Measurements from ENCODE around the gene ZNF423. TPM values are rescaled to one million over a fixed set of nuclear protein-coding genes. Genes with fewer than 3 reads are reported as not detected.

The ZNF423 gene
- total and polyA plus RNA-seq, 9 of the 15 experiments (the other 6 are each of a cell fraction or from before 2014, with no cell fraction given), result not detected

- 2% methylated on average over 3 of the region's 3 CpGs for WGBS (ENCODE audit: insufficient coverage, low coverage, missing lambda C conversion rate)
- no peak for FAIRE-seq
Observed at GRCh38 chr16:49554681-49555080, 301.2 kb downstream of the ZNF423 start.

More at GRCh38 chr16:49554681-49555080, 301.2 kb downstream of the ZNF423 start:
- H3K79me2 ChIP-seq (ENCODE audit: control insufficient read depth, insufficient read depth, low read length), result no peaks in the 10 kb centered on the region
- ChIA-PET CTCF (ENCODE audit: low intra/inter-chr PET ratio) (no interaction called here), POLR2A (interaction anchor here (0.6 to 1.0 kb wide), 3 partner anchors 19 to 47 kb away, joined by 3 to 4 read pairs (median 4); no protein-coding TSS in a partner anchor)
- no TSS peak for BruUV-seq (replicated peaks)
- no peak overlapping the region for H3K4me3 ChIP-seq
- H3K9me1 ChIP-seq (ENCODE audit: control insufficient read depth, insufficient read depth, low read length), result no peaks in the 10 kb centered on the region
- no peak overlapping the region for H2AFZ ChIP-seq (ENCODE audit: low read depth, low read length)
- ATAC-seq (no peak), DNase-seq (ENCODE audit: extremely low read depth in 1 of 4, low spot score in 3 of 4) (no peak)
- peaks cover 8% of the 10 kb centered on the region; the same call in 1 of the 2 replicates for H4K20me1 ChIP-seq (replicated peaks; ENCODE audit: control insufficient read depth, insufficient read depth, low read length)
- H3K27ac ChIP-seq (ENCODE audit: extremely low read depth, low read depth, low read length), result no peak overlapping the region
- intact Hi-C loops (cut with micrococcal nuclease), result no loop called here
- H3K36me3 ChIP-seq (ENCODE audit: control insufficient read depth, insufficient read depth, low read length), result no peaks in the 10 kb centered on the region
- H3K27me3 ChIP-seq (ENCODE audit: control insufficient read depth in 2 of 2, insufficient read depth in 2 of 2, low read length in 2 of 2), result peaks cover 0 to 14% of the 10 kb centered on the region in 2 experiments; a peak in 3 of 5 replicates
- no peak for TF ChIP-seq SREBF1 (IDR thresholded peaks at IDR 0.05; ENCODE audit: borderline replicate concordance, low read depth, low read length)
- TF ChIP-seq MAX (CRISPR knock-in tag; IDR thresholded peaks at IDR 0.05), result no peak
- no peak for TF ChIP-seq KAT2B (IDR thresholded peaks at IDR 0.05; ENCODE audit: low read depth, low read length)
- TF ChIP-seq STAT5A (IDR thresholded peaks at IDR 0.05; ENCODE audit: borderline replicate concordance, low read length), result no peak
- no peak for TF ChIP-seq DACH1 (IDR thresholded peaks at IDR 0.05; ENCODE audit: partially characterized antibody)
- no peak for TF ChIP-seq PURB (CRISPR knock-in tag; IDR thresholded peaks at IDR 0.05; ENCODE audit: low read depth)
- no peak for TF ChIP-seq PHB (CRISPR knock-in tag; IDR thresholded peaks at IDR 0.05)
- TF ChIP-seq ZNF830 (CRISPR knock-in tag; IDR thresholded peaks at IDR 0.05), result no peak
- TF ChIP-seq SLC30A9 (CRISPR knock-in tag; IDR thresholded peaks at IDR 0.05), result no peak
- no peak for TF ChIP-seq PPARD (CRISPR knock-in tag; IDR thresholded peaks at IDR 0.05)
- TF ChIP-seq NCOA1 (IDR thresholded peaks at IDR 0.05; ENCODE audit: low read depth), result no peak
- TF ChIP-seq, protein P1, sequence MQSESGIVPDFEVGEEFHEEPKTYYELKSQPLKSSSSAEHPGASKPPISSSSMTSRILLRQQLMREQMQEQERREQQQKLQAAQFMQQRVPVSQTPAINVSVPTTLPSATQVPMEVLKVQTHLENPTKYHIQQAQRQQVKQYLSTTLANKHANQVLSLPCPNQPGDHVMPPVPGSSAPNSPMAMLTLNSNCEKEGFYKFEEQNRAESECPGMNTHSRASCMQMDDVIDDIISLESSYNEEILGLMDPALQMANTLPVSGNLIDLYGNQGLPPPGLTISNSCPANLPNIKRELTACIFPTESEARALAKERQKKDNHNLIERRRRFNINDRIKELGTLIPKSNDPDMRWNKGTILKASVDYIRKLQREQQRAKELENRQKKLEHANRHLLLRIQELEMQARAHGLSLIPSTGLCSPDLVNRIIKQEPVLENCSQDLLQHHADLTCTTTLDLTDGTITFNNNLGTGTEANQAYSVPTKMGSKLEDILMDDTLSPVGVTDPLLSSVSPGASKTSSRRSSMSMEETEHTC (IDR thresholded peaks at IDR 0.05), result no peak
- TF ChIP-seq ZNF79 (CRISPR knock-in tag; IDR thresholded peaks at IDR 0.05; ENCODE audit: low read depth), result no peak
- no peak for TF ChIP-seq ZNF239 (CRISPR knock-in tag; IDR thresholded peaks at IDR 0.05)
- TF ChIP-seq, protein P2, sequence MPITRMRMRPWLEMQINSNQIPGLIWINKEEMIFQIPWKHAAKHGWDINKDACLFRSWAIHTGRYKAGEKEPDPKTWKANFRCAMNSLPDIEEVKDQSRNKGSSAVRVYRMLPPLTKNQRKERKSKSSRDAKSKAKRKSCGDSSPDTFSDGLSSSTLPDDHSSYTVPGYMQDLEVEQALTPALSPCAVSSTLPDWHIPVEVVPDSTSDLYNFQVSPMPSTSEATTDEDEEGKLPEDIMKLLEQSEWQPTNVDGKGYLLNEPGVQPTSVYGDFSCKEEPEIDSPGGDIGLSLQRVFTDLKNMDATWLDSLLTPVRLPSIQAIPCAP (CRISPR knock-in tag; IDR thresholded peaks at IDR 0.05; ENCODE audit: borderline replicate concordance), result no peak
- no peak for TF ChIP-seq NR2F6 (CRISPR knock-in tag; IDR thresholded peaks at IDR 0.05)
- H3K9me3 ChIP-seq (replicated peaks; ENCODE audit: control insufficient read depth, insufficient read depth, low read depth, low read length), result no peaks in the 10 kb centered on the region
- no peak overlapping the region for H3K4me2 ChIP-seq (ENCODE audit: insufficient read depth, low read length)
- H3K9ac ChIP-seq (ENCODE audit: insufficient read depth in 1 of 2, low read depth in 2 of 2, low read length in 2 of 2), result no peak overlapping the region
- in situ Hi-C loops (cut with MboI), result no loop called here
- H3K4me1 ChIP-seq (replicated peaks in 1 of 2; ENCODE audit: control insufficient read depth in 2 of 2, insufficient read depth in 2 of 2, low read length in 2 of 2), result no peaks in the 10 kb centered on the region
